Fibroblast of lung (primary cell): Measurements from ENCODE around the gene COG4. TPM values are rescaled to one million over a fixed set of nuclear protein-coding genes. Genes with fewer than 3 reads are reported as not detected.

Experiments
- DNase-seq, 2 donors: peaks; one replicate each; pipeline versions ENCODE4 v3.0.0 to v3.0.0-alpha.2; 2010; ENCODE audit warnings: low read depth in 2 of 2
- H2AFZ ChIP-seq: 2 replicates; pipeline ENCODE4 v1.5.1; 2012; ENCODE audit warnings: low read length, control low read depth, inconsistent platforms
- H3K27ac ChIP-seq: 2 replicates; pipeline ENCODE4 v1.5.1; 2011; ENCODE audit warnings: low read length, control low read depth; ENCODE audit not compliant: insufficient read depth
- H3K27me3 ChIP-seq: 2 replicates; pipeline ENCODE4 v1.5.1; 2011; ENCODE audit warnings: mild to moderate bottlenecking, low read length; ENCODE audit not compliant: control insufficient read depth, insufficient read depth
- H3K36me3 ChIP-seq: 2 replicates; pipeline ENCODE4 v1.5.1; 2011; ENCODE audit warnings: low read length; ENCODE audit not compliant: control insufficient read depth, insufficient read depth
- H3K4me1 ChIP-seq: 2 replicates; pipeline ENCODE4 v1.5.1; 2011; ENCODE audit warnings: low read length; ENCODE audit not compliant: control insufficient read depth, insufficient read depth; ENCODE audit errors: extremely low read depth
- H3K4me2 ChIP-seq: 2 replicates; pipeline ENCODE4 v1.5.1; 2011; ENCODE audit warnings: low read length, control low read depth; ENCODE audit not compliant: insufficient read depth; ENCODE audit errors: extremely low read depth
- H3K4me3 ChIP-seq, 4 experiments: fragments of 200-600 bp in 1 of 4; sonication (generic) in 1 of 4; replicated peaks in 1 of 4; 2 replicates each; pipeline ENCODE4 v1.5.1; 2011 to 2016; ENCODE audit warnings: low read length in 4 of 4, low read depth in 3 of 4, mild to moderate bottlenecking in 3 of 4, control low read depth in 2 of 4, inconsistent platforms in 1 of 4, mixed read lengths in 1 of 4; ENCODE audit not compliant: insufficient read depth in 1 of 4; ENCODE audit errors: control extremely low read depth in 1 of 4
- H3K79me2 ChIP-seq: 2 replicates; pipeline ENCODE4 v1.5.1; 2012; ENCODE audit warnings: mild to moderate bottlenecking, low read length, inconsistent platforms; ENCODE audit not compliant: control insufficient read depth, insufficient read depth
- H3K9ac ChIP-seq: 2 replicates; pipeline ENCODE4 v1.5.1; 2011; ENCODE audit warnings: mild to moderate bottlenecking, low read length, control low read depth; ENCODE audit not compliant: insufficient read depth
- H3K9me3 ChIP-seq: 2 replicates; pipeline ENCODE4 v1.5.1; 2012; ENCODE audit warnings: low read depth, low read length; ENCODE audit not compliant: control insufficient read depth, insufficient read depth
- H4K20me1 ChIP-seq: 2 replicates; pipeline ENCODE4 v1.5.1; 2011; ENCODE audit warnings: low read length; ENCODE audit not compliant: control insufficient read depth, insufficient read depth; ENCODE audit errors: extremely low read depth
- CTCF ChIP-seq, 2 donors: IDR thresholded peaks in 1 of 2; conservative IDR thresholded peaks in 1 of 2; 1 replicate in 1 of 2; 2 replicates in 1 of 2; pipeline ENCODE4 v1.5.1; 2011 to 2012; ENCODE audit warnings: low read length in 2 of 2, control low read depth in 1 of 2, inconsistent platforms in 1 of 2, low read depth in 1 of 2, mild to moderate bottlenecking in 1 of 2
- EZH2 ChIP-seq: IDR thresholded peaks from 2 replicates; pipeline ENCODE4 v1.5.1; 2012; ENCODE audit warnings: low read length, control low read depth, mild to moderate bottlenecking; ENCODE audit errors: missing control alignments
- polyA plus RNA-seq, 2 donors: library from polyadenylated mRNA; depleted of rRNA in 1 of 2; stranded (reverse) in 1 of 2; unstranded in 1 of 2; fragments of >200 nt; gene quantifications; 2 replicates each; pipeline ENCODE4 v1.2.1, GENCODE V29; 2011 to 2012; ENCODE audit warnings: missing spikeins in 1 of 2
- total RNA-seq: library from RNA; depleted of rRNA; stranded (reverse); fragments of >200 nt; gene quantifications from 2 replicates; pipeline ENCODE4 v1.2.1, GENCODE V29; 2014

COG4 gene
- total and polyA plus RNA-seq, 2 donors (not counting 1 experiment from before 2014, with no cell fraction given) = 36.2 to 117 TPM

- Histone ChIP-seq H3K4me3 (no peak overlapping the region), H4K20me1 (peaks cover 1% of the 10 kb centered on the region), H3K79me2 (peaks cover 30% of the 10 kb centered on the region), H3K27me3 (no peaks in the 10 kb centered on the region), H3K27ac (no peak overlapping the region), H3K4me2 (no peak overlapping the region), H3K4me1 (peaks cover 41% of the 10 kb centered on the region), H3K9ac (no peak overlapping the region), H3K9me3 (no peaks in the 10 kb centered on the region), H3K36me3 (peaks cover 4% of the 10 kb centered on the region), H2AFZ (no peak overlapping the region)
- no peak for DNase-seq
- TF ChIP-seq CTCF (conservative IDR thresholded peaks at IDR 0.05 in 1 of 2, IDR thresholded peaks at IDR 0.05 in 1 of 2; ENCODE audit: low read depth in 1 of 2, low read length in 2 of 2) (no peak), EZH2 (no peak)
Measured at GRCh38 chr16:70432356-70432722, 91.0 kb downstream of the COG4 start.

GRCh38 chr16:70430667-70431536, 92.5 kb downstream of the COG4 start:
- peak overlapping the region; percentile 5 for H3K4me2 ChIP-seq
- peaks cover 1% of the 10 kb centered on the region for H4K20me1 ChIP-seq
- peaks cover 4% of the 10 kb centered on the region for H3K36me3 ChIP-seq
- no peak overlapping the region for H2AFZ ChIP-seq
- peaks cover 26% of the 10 kb centered on the region for H3K79me2 ChIP-seq
- no peak overlapping the region for H3K9ac ChIP-seq
- H3K4me1 ChIP-seq = peaks cover 34% of the 10 kb centered on the region
- H3K27me3 ChIP-seq = no peaks in the 10 kb centered on the region
- no peak for DNase-seq
- H3K4me3 ChIP-seq = no peak overlapping the region
- H3K9me3 ChIP-seq = no peaks in the 10 kb centered on the region
- H3K27ac ChIP-seq = no peak overlapping the region
- TF ChIP-seq EZH2 (no peak), CTCF (conservative IDR thresholded peaks at IDR 0.05 in 1 of 2, IDR thresholded peaks at IDR 0.05 in 1 of 2; ENCODE audit: low read depth in 1 of 2, low read length in 2 of 2) (no peak)

Other genes with a start within 250 kb of the COG4 start
- 440 and 596 TPM in 2 replicates for gene AARS1, start 234.0 kb downstream of the COG4 start, total RNA-seq
- 134 and 137 TPM in 2 replicates for gene AARS1, start 234.0 kb downstream of the COG4 start, polyA plus RNA-seq
- 23.9 and 30.7 TPM in 2 replicates for gene DDX19B, start 224.4 kb downstream of the COG4 start, total RNA-seq
- gene DDX19B, start 224.4 kb downstream of the COG4 start, polyA plus RNA-seq = 41.0 and 46.0 TPM in 2 replicates
- gene DDX19A, start 176.7 kb downstream of the COG4 start, total RNA-seq = 33.1 and 35.3 TPM in 2 replicates
- gene DDX19A, start 176.7 kb downstream of the COG4 start, polyA plus RNA-seq = 48.3 and 48.6 TPM in 2 replicates
- gene ST3GAL2, start 84.5 kb downstream of the COG4 start, total RNA-seq = 9.5 and 17.8 TPM in 2 replicates
- gene ST3GAL2, start 84.5 kb downstream of the COG4 start, polyA plus RNA-seq = 13.1 and 13.5 TPM in 2 replicates
- gene FCSK, start 69.0 kb downstream of the COG4 start, total RNA-seq = 11.8 and 13.5 TPM in 2 replicates
- 4.4 and 4.9 TPM in 2 replicates for gene FCSK, start 69.0 kb downstream of the COG4 start, polyA plus RNA-seq
- 81.9 and 107 TPM in 2 replicates for gene SF3B3, start 262 bp upstream of the COG4 start, total RNA-seq
- 89.2 and 166 TPM in 2 replicates for gene SF3B3, start 262 bp upstream of the COG4 start, polyA plus RNA-seq
- 5.1 and 5.4 TPM in 2 replicates for gene IL34, start 123.0 kb upstream of the COG4 start, total RNA-seq
- 0.45 and 0.70 TPM in 2 replicates for gene IL34, start 123.0 kb upstream of the COG4 start, polyA plus RNA-seq
- gene MTSS2, start 162.5 kb upstream of the COG4 start, total RNA-seq = 81.7 and 126 TPM in 2 replicates
- 90.4 and 131 TPM in 2 replicates for gene MTSS2, start 162.5 kb upstream of the COG4 start, polyA plus RNA-seq